Heart right ventricle (tissue), 16 donors: ENCODE data around the gene CADM1. TPM values are rescaled to one million over a fixed set of nuclear protein-coding genes. Genes with fewer than 3 reads are reported as not detected.
A peak's percentile ranks its signal among the peaks of the same experiment; 100 is the strongest.

ENCODE experiments used
- ATAC-seq, 8 donors: fragments of 200-7000 bp; cut with Tn5 transposase; one replicate each; pipeline ENCODE4 v1.9.1; 2020; ENCODE audit warnings: mild to moderate bottlenecking in 8 of 8, moderate library complexity in 8 of 8, moderate number of reproducible peaks in 1 of 8
- DNase-seq, 2 donors: peaks; one replicate each; pipeline ENCODE4 v3.0.0-alpha.2; 2020
- H3K27ac ChIP-seq, 10 donors: fragments of 200-600 bp; sonication (generic) in 2 of 10; one replicate each; pipeline versions ENCODE4 v1.5.0 to v1.8.0; 2020 to 2022; ENCODE audit warnings: mild to moderate bottlenecking in 3 of 10
- H3K27me3 ChIP-seq, 7 donors: fragments of 200-600 bp; one replicate each; pipeline ENCODE4 v1.8.0; 2021 to 2022; ENCODE audit warnings: mild to moderate bottlenecking in 2 of 7
- H3K36me3 ChIP-seq, 9 donors: fragments of 200-600 bp; sonication (generic) in 1 of 9; one replicate each; pipeline versions ENCODE4 v1.5.0 to v1.8.0; 2020 to 2022; ENCODE audit warnings: mild to moderate bottlenecking in 2 of 9
- H3K4me1 ChIP-seq, 9 donors: fragments of 200-600 bp; sonication (generic) in 1 of 9; one replicate each; pipeline versions ENCODE4 v1.5.0 to v1.8.0; 2020 to 2022; ENCODE audit warnings: mild to moderate bottlenecking in 4 of 9
- H3K4me3 ChIP-seq, 10 donors: fragments of 200-600 bp; sonication (generic) in 2 of 10; one replicate each; pipeline versions ENCODE4 v1.5.0 to v1.8.0; 2020 to 2022; ENCODE audit warnings: mild to moderate bottlenecking in 7 of 10, moderate library complexity in 2 of 10
- H3K9me3 ChIP-seq, 11 donors: fragments of 200-600 bp in 10 of 11; sonication (generic) in 2 of 11; one replicate each; pipeline versions ENCODE4 v1.5.0 to v1.8.0; 2013 to 2022; ENCODE audit warnings: mild to moderate bottlenecking in 2 of 11, control low read depth in 1 of 11, moderate library complexity in 1 of 11
- WGBS, 2 donors: extraction: QIAGEN DNeasy Blood & Tissue Kit; methylation state at CpG; one replicate each; pipeline ENCODE4 v1.1.7; 2013; ENCODE audit warnings: inconsistent platforms in 1 of 2; 5-methylcytosine and 5-hydroxymethylcytosine counted together
- intact Hi-C, 10 donors: fragments of 100-400 bp; cut with DNase I; formaldehyde crosslinking; loops; one replicate each; pipeline versions ENCODE4 v1.11.1 to v1.14.2; 2022
- polyA plus RNA-seq, 2 donors: library from polyadenylated mRNA; stranded (reverse); fragments of 200-250 nt; gene quantifications; one replicate each; pipeline ENCODE4 v1.2.3, GENCODE V29; 2013
- total RNA-seq, 10 donors: library from RNA; stranded (reverse); fragmentation: NEBNext Ultra II Directional in 3 of 10; extraction: Animal tissue kit (Norgen Biotek cat#: 25700) in 3 of 10; gene quantifications; one replicate each; pipeline versions ENCODE4 v1.2.1 to v1.2.4, GENCODE V29; 2021 to 2023
- TF ChIP-seq, protein P1 (sequence below), 9 donors: fragments of 200-600 bp; sonication (generic) in 2 of 9; IDR thresholded peaks; one replicate each; pipeline versions ENCODE4 v1.5.0 to v1.8.0; 2021 to 2022; ENCODE audit warnings: antibody characterized with exemption in 9 of 9, mild to moderate bottlenecking in 5 of 9, moderate library complexity in 1 of 9
- donor health status: Arrhythmogenic right ventricular cardiomyopathy.
- donor health status: ischemic (EF 13 %, LVEDD 7.1; RV severe dilation, severe dysfunction).
- donor health status: healthy with polysubstance abuse.
- donor health status: DM: no; HTN: yes; CAD: no.
- donor health status: DM: no; HTN: no; CAD: no.
- donor health status: ischemic (EF 25% LVEDD 6.9; RV normal size, moderate dysfunction).
- donor health status: ischemic (EF 25% LVEDD 5.7; RV mildly dilated, moderate dysfunction).
- donor health status: healthy.
- donor health status: DM: yes; HTN: yes; CAD: no.
- donor health status: Ischemic cardiomyopathy.
- donor health status: ischemic (EF 35%, LVEDD 5.7; RV mildly dilated, moderate dysfunction).
- donor health status: nonischemic (EF 11% LVEDD 7.7; RV severe dilation, severe dysfunction).
- donor health status: DM: yes; HTN: yes; CAD: no.
- donor health status: PGD.
- donor health status: ischemic (EF 29% LVEDD 5.4; RV normal size, mild dysfunction).
- donor health status: nonischemic (EF 23%, LVEDD 6.1; RV moderate dilation, normal function).

Gene CADM1
- total and polyA plus RNA-seq, 12 donors = 10.2 to 83.0 (median 41.4) TPM

- no peaks in the 10 kb centered on the region for H3K9me3 ChIP-seq
- H3K36me3 ChIP-seq = no peaks in the 10 kb centered on the region
- WGBS, 2 donors = 88% methylated on average over 3 of the region's 3 CpGs
- TF ChIP-seq, protein P1, sequence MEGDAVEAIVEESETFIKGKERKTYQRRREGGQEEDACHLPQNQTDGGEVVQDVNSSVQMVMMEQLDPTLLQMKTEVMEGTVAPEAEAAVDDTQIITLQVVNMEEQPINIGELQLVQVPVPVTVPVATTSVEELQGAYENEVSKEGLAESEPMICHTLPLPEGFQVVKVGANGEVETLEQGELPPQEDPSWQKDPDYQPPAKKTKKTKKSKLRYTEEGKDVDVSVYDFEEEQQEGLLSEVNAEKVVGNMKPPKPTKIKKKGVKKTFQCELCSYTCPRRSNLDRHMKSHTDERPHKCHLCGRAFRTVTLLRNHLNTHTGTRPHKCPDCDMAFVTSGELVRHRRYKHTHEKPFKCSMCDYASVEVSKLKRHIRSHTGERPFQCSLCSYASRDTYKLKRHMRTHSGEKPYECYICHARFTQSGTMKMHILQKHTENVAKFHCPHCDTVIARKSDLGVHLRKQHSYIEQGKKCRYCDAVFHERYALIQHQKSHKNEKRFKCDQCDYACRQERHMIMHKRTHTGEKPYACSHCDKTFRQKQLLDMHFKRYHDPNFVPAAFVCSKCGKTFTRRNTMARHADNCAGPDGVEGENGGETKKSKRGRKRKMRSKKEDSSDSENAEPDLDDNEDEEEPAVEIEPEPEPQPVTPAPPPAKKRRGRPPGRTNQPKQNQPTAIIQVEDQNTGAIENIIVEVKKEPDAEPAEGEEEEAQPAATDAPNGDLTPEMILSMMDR (IDR thresholded peaks at IDR 0.05) = no peak
- DNase-seq (no peak), ATAC-seq (no peak)
- H3K27me3 ChIP-seq = no peaks in the 10 kb centered on the region
- intact Hi-C loops = loop anchor here in 1 of 10 donors (5.0 kb wide), 1 partner anchor 155 kb away; no protein-coding TSS in a partner anchor
- peaks cover 0 to 15% (median 0%) of the 10 kb centered on the region in 9 donors for H3K4me1 ChIP-seq
- H3K4me3 ChIP-seq = no peak overlapping the region
- no peak overlapping the region for H3K27ac ChIP-seq
Measured at GRCh38 chr11:115342142-115342541, 162.1 kb downstream of the CADM1 start.

DNA sequence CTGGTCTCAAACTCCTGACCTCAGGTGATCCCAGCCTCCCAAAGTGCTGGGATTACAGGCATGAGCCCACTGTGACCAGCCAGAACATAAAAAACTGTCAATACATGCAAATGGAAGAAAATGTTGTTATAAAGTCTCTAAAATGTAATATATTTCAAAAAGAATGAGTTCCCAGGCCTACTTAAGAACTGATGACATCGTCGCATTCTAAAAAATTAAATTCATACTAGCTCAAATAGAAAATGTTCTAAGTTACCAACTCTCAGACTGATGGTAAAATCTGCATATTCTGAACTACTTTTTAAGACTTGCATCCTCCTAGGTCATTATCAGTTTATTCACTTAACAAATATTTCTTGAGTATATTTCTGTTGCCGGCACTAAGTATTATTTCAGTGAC lies 163.3 kb downstream of the CADM1 start:
- DNase-seq (no peak), ATAC-seq (no peak)
- Histone ChIP-seq H3K27ac (no peak overlapping the region), H3K27me3 (no peaks in the 10 kb centered on the region), H3K36me3 (no peaks in the 10 kb centered on the region), H3K4me1 (peaks cover 0 to 12% (median 0%) of the 10 kb centered on the region in 9 donors), H3K4me3 (no peak overlapping the region), H3K9me3 (no peaks in the 10 kb centered on the region)
- TF ChIP-seq, protein P1 (IDR thresholded peaks at IDR 0.05) = no peak
- 94 to 97% methylated on average over 3 of the region's 3 CpGs for WGBS, 2 donors
- intact Hi-C loops = loop anchor here in 1 of 10 donors (5.0 kb wide), 1 partner anchor 156 kb away; no protein-coding TSS in a partner anchor

- ATAC-seq (no peak), DNase-seq (no peak)
- TF ChIP-seq, protein P1 (IDR thresholded peaks at IDR 0.05) = no peak
- intact Hi-C loops = loop anchor here in 6 of 10 donors (5.0 to 10.0 kb wide), 5 partner anchors 164 to 1356 kb away; partner anchors contain the start of gene CADM1 (in 3 of the 6)
- no peaks in the 10 kb centered on the region for H3K36me3 ChIP-seq
- no peaks in the 10 kb centered on the region for H3K27me3 ChIP-seq
- peaks cover 0 to 6% (median 0%) of the 10 kb centered on the region in 9 donors for H3K4me1 ChIP-seq
- no peak overlapping the region for H3K4me3 ChIP-seq
- H3K9me3 ChIP-seq = no peaks in the 10 kb centered on the region
- 83 to 88% methylated on average over 3 of the region's 3 CpGs for WGBS, 2 donors
- H3K27ac ChIP-seq = no peak overlapping the region
Measured at GRCh38 chr11:115338476-115338875, 165.7 kb downstream of the CADM1 start.

GRCh38 chr11:115334932-115335788 lies 169.1 kb downstream of the CADM1 start:
- TF ChIP-seq, protein P1 (IDR thresholded peaks at IDR 0.05) = peak; percentile 52 to 81 (median 76)
- DNase-seq (no peak), ATAC-seq (no peak)
- Histone ChIP-seq H3K4me1 (peaks cover 0 to 6% (median 0%) of the 10 kb centered on the region in 9 donors), H3K36me3 (no peaks in the 10 kb centered on the region), H3K27ac (no peak overlapping the region), H3K4me3 (no peak overlapping the region), H3K9me3 (no peaks in the 10 kb centered on the region), H3K27me3 (no peaks in the 10 kb centered on the region)
- intact Hi-C loops = loop anchor here in 9 of 10 donors (1.0 to 10.0 kb wide), 8 partner anchors 167 to 1360 kb away; partner anchors contain the start of gene CADM1 (in 6 of the 9)
- WGBS, 2 donors = 54 to 58% methylated on average over 3 of the region's 3 CpGs
